ENCODE results near the gene SHC2.

The SHC2 gene, protein sequence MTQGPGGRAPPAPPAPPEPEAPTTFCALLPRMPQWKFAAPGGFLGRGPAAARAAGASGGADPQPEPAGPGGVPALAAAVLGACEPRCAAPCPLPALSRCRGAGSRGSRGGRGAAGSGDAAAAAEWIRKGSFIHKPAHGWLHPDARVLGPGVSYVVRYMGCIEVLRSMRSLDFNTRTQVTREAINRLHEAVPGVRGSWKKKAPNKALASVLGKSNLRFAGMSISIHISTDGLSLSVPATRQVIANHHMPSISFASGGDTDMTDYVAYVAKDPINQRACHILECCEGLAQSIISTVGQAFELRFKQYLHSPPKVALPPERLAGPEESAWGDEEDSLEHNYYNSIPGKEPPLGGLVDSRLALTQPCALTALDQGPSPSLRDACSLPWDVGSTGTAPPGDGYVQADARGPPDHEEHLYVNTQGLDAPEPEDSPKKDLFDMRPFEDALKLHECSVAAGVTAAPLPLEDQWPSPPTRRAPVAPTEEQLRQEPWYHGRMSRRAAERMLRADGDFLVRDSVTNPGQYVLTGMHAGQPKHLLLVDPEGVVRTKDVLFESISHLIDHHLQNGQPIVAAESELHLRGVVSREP
- 0.06 to 4.9 (median 0.67) reads per million in 9 experiments for total RNA-seq

DNA sequence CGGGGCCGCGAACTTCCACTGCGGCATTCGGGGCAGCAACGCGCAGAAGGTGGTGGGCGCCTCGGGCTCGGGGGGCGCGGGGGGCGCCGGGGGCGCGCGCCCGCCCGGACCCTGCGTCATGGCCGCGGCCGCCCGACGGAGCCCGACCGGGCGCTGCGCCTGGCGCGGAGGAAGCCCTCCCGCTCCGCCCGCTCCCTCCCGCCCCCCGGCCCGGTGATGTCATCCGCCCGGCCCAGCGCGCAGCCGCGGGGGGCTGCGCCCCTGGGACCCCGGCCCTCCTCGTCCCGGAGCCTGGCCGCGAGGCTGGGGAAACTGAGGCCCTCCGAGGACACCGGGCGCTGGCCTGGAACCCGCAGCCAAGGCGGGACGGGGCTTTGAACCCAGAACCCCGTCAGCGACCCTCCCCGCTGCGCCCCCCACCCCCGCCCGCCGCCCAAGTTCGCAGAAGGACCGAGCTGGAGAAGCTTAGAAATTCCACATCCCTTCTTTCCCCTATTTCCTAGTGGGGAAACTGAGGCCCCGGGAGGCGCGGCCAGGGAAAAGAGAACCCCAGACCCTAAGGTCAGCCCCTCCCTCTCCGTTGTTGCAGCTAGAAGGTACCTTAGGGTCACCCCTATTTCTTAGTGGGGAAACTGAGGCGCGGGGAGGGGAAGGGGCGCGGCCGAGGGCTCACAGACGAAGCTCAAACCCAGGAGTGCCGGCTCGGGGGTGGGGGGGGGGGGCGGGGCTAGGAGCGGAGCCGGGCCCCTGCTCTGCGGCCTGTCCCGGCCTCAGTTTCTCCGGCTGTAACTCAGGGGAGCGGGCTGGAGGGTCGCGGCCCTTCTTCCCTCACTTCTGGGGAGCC, at the start of gene SHC2:
TSS of gene SHC2 (minus strand) at position 157 of the 844 bp plus-strand sequence. CDS start at position 120, 37 bp downstream.
- ATAC-seq (replicated peaks) (no peak), DNase-seq (no peak)
- Mint-ChIP-seq H3K27ac (no peak within 1 kb of the TSS), H3K4me1 (ENCODE audit: low read depth in 2 of 2) (peaks cover 0 to 5% of the 10 kb centered on the region in 2 donors), H3K36me3 (ENCODE audit: insufficient read depth) (no peaks in the 10 kb centered on the region), H3K27me3 (peaks cover 18 to 36% of the 10 kb centered on the region in 2 donors), H3K9me3 (peaks cover 0 to 8% of the 10 kb centered on the region in 2 donors), H3K4me3 (peak within 1 kb of the TSS; percentile 72 to 78)

DNA sequence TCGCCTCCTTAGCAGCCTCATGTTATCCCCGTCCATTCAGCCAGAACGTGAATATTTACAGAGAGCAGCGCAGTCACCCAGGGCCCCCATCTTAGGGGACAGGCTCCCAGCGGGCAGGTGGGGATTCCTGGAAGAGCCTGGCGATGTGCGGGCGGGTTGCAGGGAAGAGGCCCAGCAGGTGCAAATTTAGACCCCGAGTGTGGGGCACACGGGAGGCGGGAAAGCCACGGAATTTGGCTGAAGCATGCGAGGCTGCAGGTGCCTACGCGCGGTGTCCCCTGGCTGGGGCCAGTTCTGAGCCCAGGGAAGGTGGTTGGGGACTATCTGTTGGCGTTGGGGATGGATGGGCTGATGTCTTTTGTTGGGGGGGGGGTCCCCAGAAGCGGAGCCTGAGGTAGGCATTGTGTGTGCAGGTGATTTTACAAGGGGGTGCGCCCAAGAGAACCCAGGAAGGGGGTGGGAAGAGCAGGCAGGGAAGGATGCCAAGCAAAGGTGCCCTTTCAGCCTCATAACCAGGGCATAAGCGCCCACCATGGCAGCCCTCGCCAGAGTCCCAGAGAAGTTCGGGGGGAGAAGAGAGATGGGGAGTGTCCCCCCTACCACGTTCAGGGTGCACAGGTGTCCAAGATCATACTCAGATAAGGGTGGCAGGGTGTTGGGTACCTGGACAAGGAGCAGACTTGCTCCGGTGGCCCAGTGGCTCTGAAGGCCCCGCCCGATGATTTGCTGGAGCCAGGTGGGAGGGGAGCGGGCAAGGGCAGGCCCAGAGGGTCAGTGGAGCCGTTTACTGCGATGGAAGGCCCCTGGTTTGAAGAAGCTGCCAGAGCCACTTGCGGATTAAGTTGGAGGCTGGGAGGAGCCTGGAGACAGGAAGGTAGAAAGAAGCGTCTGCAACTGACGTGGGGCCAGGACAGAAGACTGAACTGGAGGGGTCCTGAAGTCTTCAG, 47.6 kb upstream of the SHC2 start:
- Mint-ChIP-seq H3K9me3 (no peaks in the 10 kb centered on the region), H3K36me3 (ENCODE audit: insufficient read depth) (peaks cover 37% of the 10 kb centered on the region), H3K4me1 (ENCODE audit: low read depth in 2 of 2) (peaks cover 32 to 36% of the 10 kb centered on the region in 2 donors), H3K4me3 (peak overlapping the region; percentile 89 to 93), H3K27me3 (no peaks in the 10 kb centered on the region), H3K27ac (peak overlapping the region; percentile 97 to 98)
- DNase-seq (no peak), ATAC-seq (replicated peaks) (no peak)

DNA sequence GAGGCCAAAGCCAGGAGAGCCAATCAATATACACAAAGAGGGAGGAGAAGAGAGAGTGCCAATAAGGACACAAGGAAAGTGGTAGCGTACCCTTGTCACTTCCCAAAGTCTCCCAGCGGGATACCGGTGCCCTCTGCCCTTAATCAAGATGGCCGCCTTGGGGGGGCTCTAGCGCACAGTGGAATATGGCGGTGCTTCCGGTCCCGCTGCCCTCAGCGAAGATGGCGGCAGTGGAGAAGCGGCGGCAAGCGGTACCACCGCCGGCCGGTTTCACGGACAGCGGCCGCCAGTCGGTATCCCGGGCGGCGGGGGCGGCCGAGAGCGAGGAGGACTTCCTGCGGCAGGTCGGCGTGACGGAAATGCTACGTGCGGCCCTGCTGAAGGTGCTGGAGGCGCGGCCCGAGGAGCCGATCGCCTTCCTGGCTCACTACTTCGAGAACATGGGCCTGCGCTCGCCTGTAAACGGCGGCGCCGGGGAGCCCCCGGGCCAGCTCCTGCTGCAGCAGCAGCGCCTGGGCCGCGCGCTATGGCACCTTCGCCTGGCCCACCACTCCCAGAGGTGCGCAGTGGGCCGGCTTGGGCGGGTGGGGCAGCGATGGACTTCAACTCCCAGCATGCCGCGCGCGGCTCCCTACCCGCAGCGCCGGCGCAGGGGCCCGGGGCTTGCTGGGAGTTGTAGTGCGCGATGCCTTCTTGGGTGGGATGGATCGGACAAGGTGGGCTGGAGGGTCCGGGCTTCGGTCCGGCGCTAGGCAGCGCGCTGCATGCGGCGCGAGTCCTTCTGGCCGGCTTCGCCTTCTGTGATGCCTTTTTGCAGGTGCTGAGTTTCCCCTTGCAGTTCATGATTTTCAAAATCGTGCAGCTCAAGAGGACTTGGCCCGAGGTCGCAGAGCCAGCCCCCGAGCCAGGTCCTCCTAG, 46.7 kb upstream of the SHC2 start, which contains the start of gene TPGS1:
TSS of gene TPGS1 (plus strand) at position 212 of the 918 bp plus-strand sequence. CDS start at position 222, 10 bp downstream.
- Mint-ChIP-seq H3K27me3 (no peaks in the 10 kb centered on the region), H3K9me3 (no peaks in the 10 kb centered on the region), H3K4me3 (peak within 1 kb of the TSS; percentile 89 to 93), H3K36me3 (ENCODE audit: insufficient read depth) (peaks cover 37% of the 10 kb centered on the region), H3K27ac (peak within 1 kb of the TSS; percentile 97 to 98), H3K4me1 (ENCODE audit: low read depth in 2 of 2) (peaks cover 32 to 36% of the 10 kb centered on the region in 2 donors)
- DNase-seq (peak in 2 of 3 experiments; percentile 55 to 63), ATAC-seq (replicated peaks) (peak; percentile 46)

DNA sequence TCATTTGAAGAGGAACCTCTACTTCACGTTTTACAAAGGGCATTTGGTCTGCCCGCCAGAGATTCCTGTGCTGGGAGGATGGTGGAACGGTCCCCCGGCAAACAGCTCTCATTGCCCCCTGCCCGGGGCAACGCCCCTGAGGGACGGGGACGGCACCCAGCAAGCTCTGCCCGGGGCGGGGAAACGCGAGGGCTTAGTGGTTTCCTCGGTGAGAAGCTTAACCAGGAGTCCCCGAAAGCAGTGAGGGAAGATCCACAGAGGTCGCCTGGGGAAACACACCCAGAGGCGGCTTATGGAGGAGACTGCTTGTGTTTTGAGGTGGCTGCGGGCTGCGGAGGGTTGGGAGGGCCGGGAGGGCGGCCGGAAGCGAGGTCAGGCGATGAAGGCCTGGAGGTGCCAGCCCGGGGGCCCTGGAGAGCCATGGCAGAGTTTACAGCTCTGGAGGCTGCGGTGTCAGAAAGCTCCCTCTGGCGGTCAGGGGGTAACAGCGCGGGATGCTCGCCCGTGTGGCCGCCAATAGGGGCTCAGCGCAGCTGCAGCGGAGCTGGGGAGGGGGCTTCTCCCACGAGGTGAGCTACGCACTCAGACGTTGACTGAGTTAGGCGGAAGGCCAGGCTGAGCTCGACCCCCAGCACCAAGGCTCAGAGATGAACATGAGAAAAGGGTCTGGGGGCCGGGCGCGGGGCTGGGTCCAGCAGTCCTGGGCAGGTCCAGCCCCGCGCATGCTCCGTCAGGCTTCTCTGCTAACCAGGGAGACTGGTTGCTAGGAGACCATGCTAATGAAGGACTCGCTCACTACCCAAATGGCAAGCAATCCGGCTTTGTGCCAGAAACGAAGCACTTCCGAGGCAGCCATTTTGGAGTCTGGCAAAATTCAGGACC, 45.8 kb upstream of the SHC2 start:
- H3K4me1 Mint-ChIP-seq (ENCODE audit: low read depth in 2 of 2): peaks cover 32 to 33% of the 10 kb centered on the region in 2 donors
- peak; percentile 55 for ATAC-seq (replicated peaks)

GRCh38 chr19:504616-505015, 43.8 kb upstream of the SHC2 start:
- Mint-ChIP-seq H3K36me3 (ENCODE audit: insufficient read depth) (peaks cover 22% of the 10 kb centered on the region), H3K4me3 (no peak overlapping the region), H3K4me1 (ENCODE audit: low read depth in 2 of 2) (peaks cover 19 to 20% of the 10 kb centered on the region in 2 donors), H3K27me3 (peaks cover under 1 to 2% of the 10 kb centered on the region in 2 donors), H3K27ac (no peak overlapping the region), H3K9me3 (no peaks in the 10 kb centered on the region)
- DNase-seq (no peak), ATAC-seq (replicated peaks) (no peak)

More for the DNA sequence above, 45.8 kb upstream of the SHC2 start:
- H3K27me3 Mint-ChIP-seq: no peaks in the 10 kb centered on the region
- H3K9me3 Mint-ChIP-seq: no peaks in the 10 kb centered on the region
- H3K27ac Mint-ChIP-seq: peak overlapping the region; percentile 97 to 98
- DNase-seq: peak; percentile 89 to 93 (median 92)
- H3K4me3 Mint-ChIP-seq: peak overlapping the region; percentile 89 to 93
- peaks cover 36% of the 10 kb centered on the region for H3K36me3 Mint-ChIP-seq (ENCODE audit: insufficient read depth)

- Mint-ChIP-seq H3K9me3 (no peaks in the 10 kb centered on the region), H3K4me1 (ENCODE audit: low read depth in 2 of 2) (peaks cover 7 to 12% of the 10 kb centered on the region in 2 donors), H3K27me3 (peaks cover 14 to 19% of the 10 kb centered on the region in 2 donors), H3K4me3 (no peak overlapping the region), H3K36me3 (ENCODE audit: insufficient read depth) (peaks cover 15% of the 10 kb centered on the region), H3K27ac (no peak overlapping the region)
- DNase-seq (no peak), ATAC-seq (replicated peaks) (no peak)
These were observed 40.8 kb upstream of the SHC2 start for GRCh38 chr19:501646-502045.

GRCh38 chr19:498977-499623, 38.3 kb upstream of the SHC2 start:
- no peak overlapping the region for H3K27ac Mint-ChIP-seq
- no peak for DNase-seq
- H3K9me3 Mint-ChIP-seq: no peaks in the 10 kb centered on the region
- H3K36me3 Mint-ChIP-seq (ENCODE audit: insufficient read depth): peaks cover 19% of the 10 kb centered on the region
- peak overlapping the region in 1 of 2 donors; percentile 55 for H3K4me3 Mint-ChIP-seq
- no peak for ATAC-seq (replicated peaks)
- H3K27me3 Mint-ChIP-seq: peaks cover 14 to 19% of the 10 kb centered on the region in 2 donors
- peaks cover 3 to 7% of the 10 kb centered on the region in 2 donors for H3K4me1 Mint-ChIP-seq (ENCODE audit: low read depth in 2 of 2)

- Mint-ChIP-seq H3K27ac (no peak overlapping the region), H3K9me3 (no peaks in the 10 kb centered on the region), H3K4me1 (ENCODE audit: low read depth in 2 of 2) (peaks cover 5 to 7% of the 10 kb centered on the region in 2 donors), H3K36me3 (ENCODE audit: insufficient read depth) (peaks cover 19% of the 10 kb centered on the region), H3K27me3 (peaks cover 14 to 19% of the 10 kb centered on the region in 2 donors), H3K4me3 (peak overlapping the region; percentile 46 to 48)
- no peak for DNase-seq
- ATAC-seq (replicated peaks): no peak
These were observed 37.7 kb upstream of the SHC2 start for GRCh38 chr19:498511-498891.

GRCh38 chr19:497869-498510, 37.2 kb upstream of the SHC2 start:
- H3K4me3 Mint-ChIP-seq: peak overlapping the region; percentile 46 to 48
- no peak overlapping the region for H3K27ac Mint-ChIP-seq
- H3K4me1 Mint-ChIP-seq (ENCODE audit: low read depth in 2 of 2): peaks cover 5 to 7% of the 10 kb centered on the region in 2 donors
- H3K36me3 Mint-ChIP-seq (ENCODE audit: insufficient read depth): peaks cover 19% of the 10 kb centered on the region
- no peak for DNase-seq
- H3K27me3 Mint-ChIP-seq: peaks cover 14 to 19% of the 10 kb centered on the region in 2 donors
- no peaks in the 10 kb centered on the region for H3K9me3 Mint-ChIP-seq
- no peak for ATAC-seq (replicated peaks)

DNA sequence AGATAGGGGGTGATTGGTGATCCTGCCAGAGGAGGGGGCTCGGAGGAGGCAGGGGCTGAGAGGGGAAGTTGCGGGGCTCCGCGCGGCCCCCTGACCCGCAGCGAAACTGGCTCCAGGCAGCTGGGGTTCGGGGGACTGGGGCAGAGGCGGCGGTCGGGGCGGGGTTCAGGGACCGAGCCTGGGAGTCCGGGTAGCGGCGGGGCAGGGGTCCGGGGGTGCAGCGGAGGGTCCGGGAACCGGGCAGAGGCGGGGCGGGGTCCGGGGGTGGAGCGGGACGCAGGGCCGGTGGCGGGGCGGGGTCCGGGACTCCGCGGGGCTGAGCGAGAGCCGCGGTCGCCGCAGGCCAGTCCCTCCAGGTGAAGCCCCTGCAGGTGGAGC, 36.6 kb upstream of the SHC2 start:
- ATAC-seq (replicated peaks) (no peak), DNase-seq (no peak)
- no peak overlapping the region for H3K4me3 Mint-ChIP-seq
- H3K9me3 Mint-ChIP-seq: no peaks in the 10 kb centered on the region
- H3K4me1 Mint-ChIP-seq (ENCODE audit: low read depth in 2 of 2): peaks cover 7% of the 10 kb centered on the region in 2 donors
- H3K27ac Mint-ChIP-seq: no peak overlapping the region
- peaks cover 19% of the 10 kb centered on the region for H3K36me3 Mint-ChIP-seq (ENCODE audit: insufficient read depth)
- H3K27me3 Mint-ChIP-seq: peaks cover 14 to 19% of the 10 kb centered on the region in 2 donors

Data from effector memory CD8-positive, alpha-beta T cell (primary cell).